ENCODE measurements around the gene NUP214.

NUP214 gene

DNA sequence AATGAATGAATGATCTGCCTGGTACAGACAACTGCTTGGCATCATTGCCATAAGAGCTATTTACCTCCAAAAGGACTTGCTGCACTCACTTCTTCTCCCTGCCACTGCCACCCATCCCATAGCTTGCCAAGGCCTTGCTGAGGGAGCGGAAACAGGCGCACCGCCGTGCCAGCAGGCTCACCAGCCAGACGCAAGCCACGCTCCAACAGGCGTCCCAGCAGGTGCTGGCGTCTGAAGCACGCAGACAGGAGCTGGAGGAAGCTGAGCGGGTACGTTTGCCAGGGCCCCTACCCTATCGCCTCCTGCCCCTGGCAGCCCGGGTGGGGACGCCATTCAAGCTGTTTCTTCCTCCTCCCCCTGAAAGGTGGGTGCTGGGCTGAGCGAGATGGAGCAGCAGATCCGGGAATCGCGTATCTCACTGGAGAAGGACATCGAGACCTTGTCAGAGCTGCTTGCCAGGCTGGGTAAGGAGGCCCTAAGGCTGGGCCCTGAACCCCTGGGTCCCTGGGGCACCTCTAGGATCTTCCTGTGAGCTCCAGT, 38.0 kb upstream of the NUP214 start:
- Histone ChIP-seq H3K4me1 (no peaks in the 10 kb centered on the region), H3K9ac (no peak overlapping the region), H2AFZ (no peak overlapping the region), H3K36me3 (ENCODE audit: control insufficient read depth, insufficient read depth, low read length) (no peaks in the 10 kb centered on the region), H3K9me3 (ENCODE audit: control insufficient read depth, low read length) (no peaks in the 10 kb centered on the region), H3K27ac (no peak overlapping the region), H3K4me3 (ENCODE audit: low read depth, low read length) (no peak overlapping the region), H3K4me2 (ENCODE audit: low read length) (no peak overlapping the region), H3K27me3 (ENCODE audit: control insufficient read depth, insufficient read depth, low read length) (no peaks in the 10 kb centered on the region), H3K79me2 (no peaks in the 10 kb centered on the region)
- TF ChIP-seq, protein P1, sequence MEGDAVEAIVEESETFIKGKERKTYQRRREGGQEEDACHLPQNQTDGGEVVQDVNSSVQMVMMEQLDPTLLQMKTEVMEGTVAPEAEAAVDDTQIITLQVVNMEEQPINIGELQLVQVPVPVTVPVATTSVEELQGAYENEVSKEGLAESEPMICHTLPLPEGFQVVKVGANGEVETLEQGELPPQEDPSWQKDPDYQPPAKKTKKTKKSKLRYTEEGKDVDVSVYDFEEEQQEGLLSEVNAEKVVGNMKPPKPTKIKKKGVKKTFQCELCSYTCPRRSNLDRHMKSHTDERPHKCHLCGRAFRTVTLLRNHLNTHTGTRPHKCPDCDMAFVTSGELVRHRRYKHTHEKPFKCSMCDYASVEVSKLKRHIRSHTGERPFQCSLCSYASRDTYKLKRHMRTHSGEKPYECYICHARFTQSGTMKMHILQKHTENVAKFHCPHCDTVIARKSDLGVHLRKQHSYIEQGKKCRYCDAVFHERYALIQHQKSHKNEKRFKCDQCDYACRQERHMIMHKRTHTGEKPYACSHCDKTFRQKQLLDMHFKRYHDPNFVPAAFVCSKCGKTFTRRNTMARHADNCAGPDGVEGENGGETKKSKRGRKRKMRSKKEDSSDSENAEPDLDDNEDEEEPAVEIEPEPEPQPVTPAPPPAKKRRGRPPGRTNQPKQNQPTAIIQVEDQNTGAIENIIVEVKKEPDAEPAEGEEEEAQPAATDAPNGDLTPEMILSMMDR (IDR thresholded peaks at IDR 0.05), result no peak

DNA sequence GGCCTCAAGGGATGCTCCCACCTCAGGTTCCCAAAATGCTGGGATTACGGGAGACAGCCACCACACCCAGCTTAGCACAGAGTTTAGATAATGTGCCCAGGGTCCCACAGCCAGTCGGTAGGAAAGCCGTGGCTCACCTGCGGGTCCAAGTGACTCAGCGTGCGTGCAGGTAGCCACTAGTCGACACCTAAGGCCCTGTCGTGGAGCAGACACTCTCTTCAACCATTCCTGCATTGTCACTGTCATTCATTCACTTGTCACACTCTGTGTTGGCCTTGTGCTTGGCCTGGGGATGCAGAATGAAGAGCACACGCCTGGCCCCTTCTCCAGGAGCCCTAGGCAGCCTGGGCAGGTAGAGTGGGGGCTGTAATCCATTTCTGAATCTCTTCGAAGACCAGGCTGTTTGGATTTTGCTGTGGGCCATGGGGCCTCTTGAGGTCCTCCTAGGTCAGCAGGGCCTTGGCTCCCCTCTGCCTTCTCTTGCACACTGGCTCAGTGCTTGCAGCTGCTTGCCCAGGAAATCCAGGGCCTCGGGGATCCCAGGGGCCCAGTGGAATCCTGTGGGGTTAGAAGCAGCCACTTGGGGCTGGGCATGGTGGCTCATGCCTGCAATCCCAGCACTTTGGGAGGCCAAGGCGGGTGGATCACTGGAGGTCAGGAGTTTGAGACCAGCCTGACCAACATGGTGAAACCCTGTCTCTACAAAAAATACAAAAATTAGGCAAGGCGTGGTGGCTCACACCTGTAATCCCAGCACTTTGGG, 35.2 kb upstream of the NUP214 start:
- no peak overlapping the region for H3K4me3 ChIP-seq (ENCODE audit: low read depth, low read length)
- H3K9ac ChIP-seq, result no peak overlapping the region
- H3K9me3 ChIP-seq (ENCODE audit: control insufficient read depth, low read length), result no peaks in the 10 kb centered on the region
- no peak overlapping the region for H2AFZ ChIP-seq
- H3K36me3 ChIP-seq (ENCODE audit: control insufficient read depth, insufficient read depth, low read length), result no peaks in the 10 kb centered on the region
- TF ChIP-seq, protein P1 (IDR thresholded peaks at IDR 0.05), result no peak
- no peaks in the 10 kb centered on the region for H3K79me2 ChIP-seq
- H3K27ac ChIP-seq, result no peak overlapping the region
- H3K4me1 ChIP-seq, result no peaks in the 10 kb centered on the region
- no peak overlapping the region for H3K4me2 ChIP-seq (ENCODE audit: low read length)
- H3K27me3 ChIP-seq (ENCODE audit: control insufficient read depth, insufficient read depth, low read length), result no peaks in the 10 kb centered on the region

DNA sequence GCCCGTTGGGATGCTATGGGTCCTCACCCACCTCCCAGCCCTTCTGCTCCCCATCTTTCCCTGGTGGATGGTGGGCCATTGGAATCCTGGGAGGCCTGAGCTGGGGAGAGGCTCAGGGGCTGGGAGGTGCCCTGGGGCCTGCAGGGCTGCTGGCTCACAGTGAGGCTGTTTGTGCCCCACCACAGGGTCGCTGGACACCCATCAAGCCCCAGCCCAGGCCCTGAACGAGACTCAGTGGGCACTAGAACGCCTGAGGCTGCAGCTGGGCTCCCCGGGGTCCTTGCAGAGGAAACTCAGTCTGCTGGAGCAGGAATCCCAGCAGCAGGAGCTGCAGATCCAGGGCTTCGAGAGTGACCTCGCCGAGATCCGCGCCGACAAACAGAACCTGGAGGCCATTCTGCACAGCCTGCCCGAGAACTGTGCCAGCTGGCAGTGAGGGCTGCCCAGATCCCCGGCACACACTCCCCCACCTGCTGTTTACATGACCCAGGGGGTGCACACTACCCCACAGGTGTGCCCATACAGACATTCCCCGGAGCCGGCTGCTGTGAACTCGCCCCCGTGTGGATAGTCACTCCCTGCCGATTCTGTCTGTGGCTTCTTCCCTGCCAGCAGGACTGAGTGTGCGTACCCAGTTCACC, 33.9 kb upstream of the NUP214 start:
- peaks cover 3% of the 10 kb centered on the region for H3K4me1 ChIP-seq
- H3K36me3 ChIP-seq (ENCODE audit: control insufficient read depth, insufficient read depth, low read length), result no peaks in the 10 kb centered on the region
- no peak overlapping the region for H3K4me3 ChIP-seq (ENCODE audit: low read depth, low read length)
- no peak overlapping the region for H3K9ac ChIP-seq
- H3K4me2 ChIP-seq (ENCODE audit: low read length), result no peak overlapping the region
- no peaks in the 10 kb centered on the region for H3K79me2 ChIP-seq
- TF ChIP-seq, protein P1 (IDR thresholded peaks at IDR 0.05), result no peak
- no peaks in the 10 kb centered on the region for H3K27me3 ChIP-seq (ENCODE audit: control insufficient read depth, insufficient read depth, low read length)
- H3K27ac ChIP-seq, result no peak overlapping the region
- H3K9me3 ChIP-seq (ENCODE audit: control insufficient read depth, low read length), result no peaks in the 10 kb centered on the region
- H2AFZ ChIP-seq, result no peak overlapping the region

DNA sequence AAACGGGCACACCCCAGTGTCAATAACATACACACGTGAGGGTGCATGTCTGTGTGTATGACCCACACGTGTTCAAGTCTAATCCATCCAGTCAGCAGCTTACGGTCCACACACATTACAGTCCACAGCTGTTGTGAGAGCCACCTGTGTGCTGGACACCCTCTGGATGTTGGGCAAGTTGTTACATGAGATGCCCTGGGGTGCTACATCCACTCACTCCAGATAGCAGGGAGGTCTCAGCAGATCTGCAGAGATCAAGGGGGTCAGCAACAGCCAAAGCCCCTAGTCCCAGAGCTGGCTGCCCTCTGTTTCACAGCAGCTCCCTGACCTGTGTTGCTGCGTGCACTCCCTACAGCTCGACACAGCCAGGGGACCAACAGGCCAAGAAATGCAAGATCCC, 33.4 kb upstream of the NUP214 start:
- TF ChIP-seq, protein P1 (IDR thresholded peaks at IDR 0.05), result no peak
- H3K27me3 ChIP-seq (ENCODE audit: control insufficient read depth, insufficient read depth, low read length), result no peaks in the 10 kb centered on the region

More for the DNA sequence above, 33.4 kb upstream of the NUP214 start:
- H3K4me1 ChIP-seq, result peaks cover 3% of the 10 kb centered on the region
- no peaks in the 10 kb centered on the region for H3K9me3 ChIP-seq (ENCODE audit: control insufficient read depth, low read length)
- H3K4me2 ChIP-seq (ENCODE audit: low read length), result no peak overlapping the region
- no peak overlapping the region for H3K9ac ChIP-seq
- H3K79me2 ChIP-seq, result no peaks in the 10 kb centered on the region
- no peaks in the 10 kb centered on the region for H3K36me3 ChIP-seq (ENCODE audit: control insufficient read depth, insufficient read depth, low read length)
- H3K4me3 ChIP-seq (ENCODE audit: low read depth, low read length), result no peak overlapping the region
- no peak overlapping the region for H3K27ac ChIP-seq
- H2AFZ ChIP-seq, result no peak overlapping the region

Data from parathyroid adenoma (tissue), 2 donors.